ENCODE measurements around the gene SERPINA12. TPM values are rescaled to one million over a fixed set of nuclear protein-coding genes. Genes with fewer than 3 reads are reported as not detected.

The SERPINA12 gene
- total and polyA plus RNA-seq, 10 of the 15 experiments (the other 5 are each of a cell fraction or from before 2014, with no cell fraction given) = not detected

- no peak for TF ChIP-seq EP300 (IDR thresholded peaks at IDR 0.05; ENCODE audit: borderline replicate concordance in 1 of 2, control insufficient read depth in 1 of 2, low read depth in 2 of 2, low read length in 2 of 2)
Measured at GRCh38 chr14:94517248-94517640, 8.0 kb upstream of the SERPINA12 start (continued).

GRCh38 chr14:94515856-94516255 lies 6.6 kb upstream of the SERPINA12 start:
- TF ChIP-seq MYC (IDR thresholded peaks at IDR 0.05; ENCODE audit: insufficient read depth, insufficient read length, insufficient replicate concordance, low read length, severe bottlenecking) (no peak), KAT2A (conservative IDR thresholded peaks at IDR 0.05; ENCODE audit: control insufficient read depth, low read depth, low read length) (no peak), RUNX3 (IDR thresholded peaks at IDR 0.05; ENCODE audit: low read length) (no peak), PAX5 (IDR thresholded peaks at IDR 0.05; ENCODE audit: borderline replicate concordance, low read depth, low read length) (no peak), TBL1XR1 (IDR thresholded peaks at IDR 0.05; ENCODE audit: low read depth, low read length) (no peak), MAX (IDR thresholded peaks at IDR 0.05; ENCODE audit: low read depth, low read length) (no peak), SRF (IDR thresholded peaks at IDR 0.05; ENCODE audit: low read depth in 2 of 2, low read length in 2 of 2) (no peak), ZNF622 (IDR thresholded peaks at IDR 0.05) (no peak), BCL11A (IDR thresholded peaks at IDR 0.05; ENCODE audit: low read depth, low read length) (no peak), JUNB (IDR thresholded peaks at IDR 0.05) (no peak), CTCF (IDR thresholded peaks at IDR 0.05 in 2 of 3, conservative IDR thresholded peaks at IDR 0.05 in 1 of 3; ENCODE audit: control insufficient read depth in 2 of 3, extremely low read depth in 1 of 3, insufficient read depth in 1 of 3, low read depth in 3 of 3, low read length in 3 of 3) (no peak), ATF7 (IDR thresholded peaks at IDR 0.05; ENCODE audit: low read depth) (no peak), NFXL1 (IDR thresholded peaks at IDR 0.05; ENCODE audit: borderline replicate concordance) (no peak)
- Histone ChIP-seq H3K9me3 (replicated peaks; ENCODE audit: control insufficient read depth, insufficient read depth, low read length) (no peaks in the 10 kb centered on the region; the same call in 2 of the 3 replicates), H3K4me2 (ENCODE audit: control insufficient read depth, insufficient read depth) (no peak overlapping the region), H3K9ac (ENCODE audit: control insufficient read depth, insufficient read depth, low read length) (no peak overlapping the region), H4K20me1 (ENCODE audit: control insufficient read depth, insufficient read depth) (no peaks in the 10 kb centered on the region), H3K27me3 (replicated peaks in 1 of 2; ENCODE audit: control insufficient read depth in 2 of 2, insufficient read depth in 2 of 2, low read length in 1 of 2) (peaks cover 0 to 6% of the 10 kb centered on the region in 2 experiments; a peak in 2 of 4 replicates), H3K27ac (ENCODE audit: control insufficient read depth, insufficient read depth) (no peak overlapping the region), H3K4me1 (ENCODE audit: control insufficient read depth, insufficient read depth, low read length) (no peaks in the 10 kb centered on the region), H3K79me2 (ENCODE audit: control insufficient read depth, insufficient read depth, low read length) (no peaks in the 10 kb centered on the region), H3K4me3 (no peak overlapping the region), H3K36me3 (ENCODE audit: control insufficient read depth in 2 of 2, insufficient read depth in 2 of 2, low read length in 1 of 2) (no peaks in the 10 kb centered on the region), H2AFZ (ENCODE audit: control insufficient read depth, low read depth, low read length) (no peak overlapping the region)
- ChIA-PET SMC1A (ENCODE audit: uncharacterized antibody, unreplicated experiment) (no interaction called here), RAD21 (ENCODE audit: unreplicated experiment) (no interaction called here), POLR2A (no interaction called here), CTCF (no interaction called here)
- no peak for DNase-seq (ENCODE audit: low read depth, low spot score)
- WGBS (ENCODE audit: insufficient coverage, insufficient replicate concordance, low lambda C conversion rate, missing lambda C conversion rate) = 57% methylated on average over 6 of the region's 6 CpGs
- FAIRE-seq = no peak
- in situ Hi-C loops (cut with MboI) = no loop called here
- intact Hi-C loops (cut with micrococcal nuclease; ENCODE audit: unreplicated experiment) = no loop called here
- BruUV-seq (replicated peaks) = no TSS peak
- no peak for ATAC-seq

All from GM12878 (cell line).